D341Med (cell line): ENCODE data around the gene GPR18.

Experiments
- DNase-seq: peaks from one replicate; pipeline ENCODE4 v3.0.0; 2012; ENCODE audit warnings: low spot score

The GPR18 gene

DNA sequence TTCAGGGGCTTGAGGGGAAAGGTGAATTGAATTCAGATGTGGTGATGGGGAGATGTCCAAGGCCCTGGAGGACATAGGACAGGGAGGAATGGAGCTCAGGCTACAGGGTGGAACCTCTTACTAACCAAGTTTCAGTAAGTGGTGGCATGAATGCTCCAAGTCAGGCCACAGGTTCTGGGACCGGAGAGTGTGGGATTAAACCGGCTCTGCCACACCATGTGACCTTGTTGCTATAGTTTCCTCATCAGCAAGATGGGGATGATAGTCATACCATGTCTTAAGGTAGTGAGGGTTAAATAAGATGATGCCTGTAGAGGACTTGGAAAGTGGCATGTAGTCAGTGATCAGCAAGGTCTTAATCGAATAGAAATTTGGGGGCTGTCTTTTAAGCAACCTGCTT, 32.7 kb upstream of the GPR18 start:
- no peak for DNase-seq

DNA sequence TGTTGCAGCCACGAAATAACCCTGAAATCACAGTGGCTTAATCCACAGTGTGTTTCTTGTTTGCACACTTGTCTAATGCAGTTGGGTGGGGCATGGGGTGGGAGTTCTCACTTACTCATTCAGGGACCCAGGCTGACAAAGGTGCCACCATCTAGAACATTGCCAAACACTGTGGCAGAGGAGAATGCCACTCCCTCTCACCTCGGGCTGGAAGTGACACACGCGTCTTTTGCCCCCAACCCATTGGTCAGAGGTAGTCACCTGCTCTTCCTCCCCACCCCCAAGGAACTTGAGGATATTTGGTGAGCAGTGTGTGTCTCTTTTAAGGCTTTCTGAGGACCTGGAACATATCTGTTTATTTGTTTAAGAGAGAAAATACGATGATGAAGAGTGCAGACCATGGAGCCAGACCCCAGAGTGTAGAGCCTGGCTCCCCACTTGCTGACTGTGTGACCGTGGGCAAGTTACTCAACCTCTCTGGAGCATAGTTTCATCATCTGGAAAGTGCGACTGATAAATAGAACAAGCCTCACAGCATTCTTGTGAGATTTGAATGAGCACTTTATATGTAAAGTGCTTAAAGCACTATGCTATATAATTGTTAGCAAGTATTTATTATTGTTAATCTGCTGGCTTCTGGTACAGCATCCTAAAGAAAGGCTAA, 31.6 kb upstream of the GPR18 start:
- no peak for DNase-seq

DNA sequence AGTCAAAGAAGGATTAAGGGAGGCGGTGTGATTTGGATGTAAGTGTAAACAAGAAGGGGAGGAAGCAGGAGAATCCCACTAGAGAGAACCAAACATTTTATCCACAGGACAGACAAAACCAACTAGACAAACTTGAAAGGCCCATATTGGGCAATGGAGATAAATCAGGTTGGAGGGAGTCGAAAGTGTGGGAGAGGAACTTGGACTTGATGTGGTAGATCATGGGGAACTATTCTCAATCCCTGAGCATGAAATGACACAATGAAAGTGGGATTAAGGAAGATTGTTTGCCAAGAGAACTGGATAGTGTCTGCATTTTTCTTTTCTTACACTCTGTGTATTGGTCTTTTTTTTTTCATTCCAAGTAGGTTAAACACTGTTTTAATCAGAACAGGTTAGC, 31.1 kb upstream of the GPR18 start:
- no peak for DNase-seq

DNA sequence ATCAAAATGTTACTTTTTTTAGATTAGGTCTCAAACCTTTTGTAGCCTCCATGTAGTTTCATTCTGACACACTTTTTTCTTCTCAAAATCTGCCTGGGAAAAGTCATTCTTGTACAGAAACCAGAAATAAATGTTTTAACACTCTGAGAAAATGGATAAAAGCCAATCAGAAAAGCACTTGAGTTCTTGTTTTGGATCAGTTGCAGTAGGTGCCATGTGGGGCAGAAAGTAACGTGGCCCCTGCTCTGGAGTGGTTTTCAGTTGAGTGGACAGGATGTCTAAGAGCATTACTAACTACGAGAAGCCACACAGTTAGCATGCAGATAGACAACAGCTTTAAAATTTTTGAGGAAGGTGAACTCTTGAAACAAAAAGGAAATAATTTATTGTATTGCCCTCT, 29.9 kb upstream of the GPR18 start:
- no peak for DNase-seq

DNA sequence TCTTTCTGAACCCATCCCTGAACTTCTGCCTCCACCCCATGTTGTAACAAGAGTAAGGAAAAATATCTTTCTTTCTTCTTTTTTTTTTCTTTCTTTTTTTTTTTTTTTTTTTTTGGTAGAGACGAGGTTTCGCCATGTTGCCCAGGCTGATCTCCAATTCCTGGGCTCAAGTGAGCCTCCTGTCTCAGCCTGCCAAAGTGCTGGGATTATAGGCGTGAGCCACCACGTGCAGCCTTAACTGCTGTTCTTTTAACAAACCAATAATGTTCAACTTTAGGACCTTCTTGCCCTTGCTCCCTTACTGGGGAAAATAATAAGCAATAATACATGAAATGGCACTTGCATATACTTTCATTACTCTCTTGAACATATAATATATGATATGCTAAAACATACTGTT, 29.4 kb upstream of the GPR18 start:
- no peak for DNase-seq

GRCh38 chr13:99285432-99286182, 27.4 kb upstream of the GPR18 start:
- no peak for DNase-seq

- no peak for DNase-seq
Measured at GRCh38 chr13:99282264-99283231, 24.4 kb upstream of the GPR18 start.

DNA sequence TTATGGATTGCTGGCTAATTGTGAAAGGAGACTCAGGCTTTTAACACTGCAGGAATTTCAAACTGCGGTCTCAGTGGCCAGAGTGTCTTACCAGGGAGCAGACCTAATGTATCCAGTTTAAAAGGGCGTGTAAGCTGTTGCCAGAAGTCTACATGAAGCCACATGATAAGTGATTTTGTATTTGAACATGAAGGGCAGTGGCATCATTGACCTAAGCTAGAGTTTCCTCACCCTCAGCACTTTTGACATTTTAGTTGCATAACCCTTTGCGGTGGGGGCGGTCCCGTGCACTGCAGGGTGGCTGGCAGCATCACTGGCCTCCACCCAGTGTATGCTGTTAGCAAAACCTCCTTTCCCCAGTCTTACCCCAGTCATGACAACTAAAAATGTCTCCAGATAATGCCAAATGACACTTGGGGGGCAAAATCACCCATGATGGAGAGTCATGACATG, 23.7 kb upstream of the GPR18 start:
- DNase-seq: no peak

- DNase-seq: no peak
Measured at GRCh38 chr13:99280166-99280565, 22.0 kb upstream of the GPR18 start.

GRCh38 chr13:99279637-99280036, 21.5 kb upstream of the GPR18 start:
- DNase-seq: no peak

DNA sequence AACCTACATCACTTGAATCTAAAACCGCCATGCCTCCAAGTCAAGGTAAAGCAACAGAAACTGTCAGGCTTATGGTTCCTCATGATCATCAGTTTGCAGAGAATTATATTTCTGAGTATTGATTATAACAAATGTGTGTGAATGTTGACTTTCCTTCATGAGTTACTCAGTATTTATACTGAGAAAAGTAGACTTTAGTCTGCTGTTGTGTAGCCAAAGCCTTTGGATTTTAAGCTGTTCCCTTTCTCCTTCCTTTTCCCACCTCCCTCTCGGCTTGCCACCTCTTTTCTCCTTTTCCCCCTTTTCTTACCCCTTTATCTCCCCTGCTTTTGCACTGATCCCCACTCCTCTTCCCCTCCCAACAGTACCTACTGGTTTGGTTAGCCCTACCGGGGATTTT, 20.7 kb upstream of the GPR18 start:
- DNase-seq: no peak

DNA sequence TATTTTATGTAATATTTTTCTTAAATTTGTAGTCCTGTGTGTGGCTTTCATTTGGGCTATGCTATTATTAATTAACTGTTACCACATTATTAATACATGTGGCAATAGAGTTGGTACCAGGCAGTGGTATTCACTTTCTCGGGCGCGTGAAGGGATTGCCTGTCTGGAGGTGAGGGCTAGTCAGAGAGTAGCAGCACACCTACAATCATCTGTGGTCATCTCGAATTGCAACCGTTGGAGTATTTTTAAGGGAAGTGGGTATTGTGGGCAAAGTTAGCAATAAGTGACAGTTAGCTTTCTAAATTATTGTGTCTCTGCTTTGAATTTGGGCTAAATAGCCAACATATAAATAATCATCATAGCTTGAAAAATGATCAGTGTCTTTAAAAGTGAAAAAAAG, 20.0 kb upstream of the GPR18 start:
- DNase-seq: no peak

- DNase-seq: no peak
Measured at GRCh38 chr13:99277629-99278028, 19.4 kb upstream of the GPR18 start.

DNA sequence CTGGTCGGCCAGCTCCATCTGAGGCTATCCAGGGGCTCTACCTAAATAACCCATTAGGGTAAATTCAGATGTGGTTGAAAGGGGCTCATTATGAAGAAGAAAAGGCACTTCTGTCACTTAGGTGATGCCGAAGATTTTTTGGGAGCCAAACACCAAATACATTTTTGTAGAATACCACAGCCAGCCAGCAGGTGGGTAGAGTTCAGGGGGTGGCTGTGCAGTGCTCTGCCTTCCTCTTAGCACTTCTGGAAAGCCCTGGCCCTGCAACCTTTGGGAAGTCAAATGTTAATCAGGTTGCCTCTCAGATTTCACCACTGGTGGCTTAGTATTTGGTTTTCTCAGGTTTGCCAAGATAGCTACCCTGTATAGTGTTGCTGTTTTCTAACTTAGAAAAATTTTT, 18.5 kb upstream of the GPR18 start:
- no peak for DNase-seq

- DNase-seq: no peak
Measured at GRCh38 chr13:99275093-99275469, 16.9 kb upstream of the GPR18 start.

DNA sequence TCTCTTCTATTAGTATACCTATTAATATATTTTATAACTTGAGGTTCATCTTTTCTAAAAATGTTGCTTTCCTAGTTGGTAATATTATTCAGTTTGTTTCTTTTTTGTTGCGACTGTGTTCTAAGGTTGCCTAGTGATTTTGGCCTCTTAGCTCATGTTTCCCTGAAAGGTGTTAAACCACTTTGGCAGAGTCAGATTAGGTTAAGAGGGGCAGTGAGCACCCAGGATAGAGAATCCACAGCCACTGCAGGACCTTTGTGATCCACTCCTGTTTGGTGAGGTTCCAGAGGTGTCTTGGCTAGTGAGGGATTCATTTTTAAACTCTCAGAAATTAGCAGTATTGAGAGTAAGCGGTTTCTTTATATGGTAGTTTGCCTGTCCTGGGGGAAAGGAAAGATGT, 14.9 kb upstream of the GPR18 start:
- no peak for DNase-seq

DNA sequence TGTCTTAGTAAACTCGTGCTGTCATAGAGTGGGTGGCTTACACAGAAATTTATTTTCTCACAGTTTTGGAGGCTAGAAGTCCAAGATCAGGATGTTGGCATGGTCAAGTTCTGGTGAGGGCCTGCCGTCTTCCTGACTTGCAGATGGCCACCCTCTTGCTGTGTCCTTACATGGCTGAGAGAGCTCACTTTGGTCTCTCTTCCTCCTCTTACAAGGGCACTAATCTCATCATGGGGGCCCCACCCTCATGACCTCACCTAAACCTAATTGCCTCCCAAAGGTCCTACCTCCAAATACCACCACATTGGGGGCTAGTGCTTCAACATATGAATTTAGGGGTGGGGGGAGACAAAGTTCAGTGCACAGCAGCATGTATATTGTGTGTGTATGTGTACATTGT, 14.3 kb upstream of the GPR18 start:
- DNase-seq: no peak

DNA sequence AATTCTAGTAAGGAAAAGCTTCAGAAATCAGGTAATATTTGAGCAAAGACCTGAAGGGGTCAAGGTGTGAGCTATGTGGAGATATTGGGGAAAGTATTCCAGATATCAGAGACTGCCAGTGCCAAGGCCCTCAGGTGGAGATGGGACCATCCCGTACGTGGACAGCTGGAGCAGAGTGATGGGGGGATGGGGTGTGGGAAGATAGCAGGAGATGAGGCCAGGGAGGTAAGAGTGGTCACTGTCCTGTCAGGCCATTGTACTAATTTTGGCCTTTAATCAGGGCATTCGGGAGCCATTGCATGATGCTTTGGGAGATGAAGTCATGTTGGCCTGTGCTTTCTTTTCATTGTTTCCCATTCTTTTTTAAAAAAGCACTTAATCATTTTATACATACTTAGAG, 13.1 kb upstream of the GPR18 start:
- DNase-seq: no peak

- DNase-seq: no peak
Measured at GRCh38 chr13:99270518-99270917, 12.3 kb upstream of the GPR18 start.

GRCh38 chr13:99269627-99270241, 11.6 kb upstream of the GPR18 start:
- peak; percentile 44 for DNase-seq

GRCh38 chr13:99268822-99269221, 10.6 kb upstream of the GPR18 start:
- DNase-seq: no peak

- no peak for DNase-seq
Measured at GRCh38 chr13:99267927-99268326, 9.7 kb upstream of the GPR18 start.
